Activated CD8-positive, alpha-beta memory T cell treated with anti-CD3 and anti-CD28 coated beads, Interleukin-2, amount 50 U/mL, for 48 hours (primary cell): ENCODE measurements around the gene KCNE2.
"Not testable (repeated sequence)": the region's sequence is repeated elsewhere in the genome, so short reads cannot be mapped to it uniquely, and the experiment has no call there.

ENCODE experiments used
- DNase-seq: peaks from one replicate; pipeline ENCODE4 v3.0.0-alpha.2; 2020

Gene KCNE2

DNA sequence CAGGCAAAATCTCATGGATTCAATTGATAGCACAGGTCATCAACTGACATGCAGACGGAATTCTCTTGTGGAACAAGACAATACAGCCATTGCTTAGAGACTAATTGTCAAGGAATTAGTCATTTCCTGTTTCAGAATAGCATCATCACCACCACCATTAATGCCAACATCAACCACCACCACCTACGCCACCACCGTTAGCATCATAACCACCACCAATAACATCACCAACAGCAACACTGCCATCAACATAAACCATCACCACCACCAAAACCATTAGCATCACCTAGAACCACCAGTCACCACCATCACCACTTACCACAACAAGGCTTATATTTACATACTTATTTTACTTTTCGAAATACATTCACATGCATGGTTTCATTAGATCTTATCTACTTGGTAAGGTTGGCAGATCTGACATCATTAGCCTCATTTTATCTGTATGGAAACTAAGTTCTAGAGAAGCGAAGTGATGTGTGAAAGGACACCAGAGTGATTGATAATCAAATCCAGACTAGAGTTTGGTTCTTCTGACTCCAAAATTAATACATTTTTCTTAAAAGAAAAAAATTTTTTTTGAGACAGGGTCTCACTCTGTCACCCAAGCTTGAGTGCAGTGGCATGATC is 53.8 kb downstream of the KCNE2 start:
- DNase-seq = not testable (repeated sequence)
